Neural cell (in vitro differentiated cells): ENCODE measurements around the gene PNRC2. TPM values are rescaled to one million over a fixed set of nuclear protein-coding genes. Genes with fewer than 3 reads are reported as not detected.
"Not testable (repeated sequence)": the region's sequence is repeated elsewhere in the genome, so short reads cannot be mapped to it uniquely, and the experiment has no call there.

ENCODE experiments used
- H2AFZ ChIP-seq: fragments of 200-600, 300-800 bp; sonication (generic), shearing (Covaris generic); 2 replicates; pipeline ENCODE4 v1.6.0; 2014; ENCODE audit warnings: low read depth, mild to moderate bottlenecking, antibody characterized with exemption, low read length, moderate library complexity
- H3F3A ChIP-seq: fragments of 200-600 bp; shearing (Covaris generic); 2 replicates; pipeline ENCODE4 v1.6.1; 2016; ENCODE audit warnings: mild to moderate bottlenecking, moderate library complexity, mixed read lengths, antibody characterized with exemption, low read length; ENCODE audit not compliant: insufficient read depth, poor library complexity, severe bottlenecking
- H3K27ac ChIP-seq: fragments of 200-600, 300-800 bp; sonication (generic), shearing (Covaris generic); 2 replicates; pipeline ENCODE4 v1.5.1; 2014; ENCODE audit warnings: mild to moderate bottlenecking, low read length, moderate library complexity
- H3K27me3 ChIP-seq: fragments of 300-800, 200-600 bp; sonication (generic), shearing (Covaris generic); 2 replicates; pipeline ENCODE4 v1.6.0; 2014; ENCODE audit warnings: mild to moderate bottlenecking, low read depth, low read length, moderate library complexity; ENCODE audit not compliant: insufficient read depth
- H3K36me3 ChIP-seq: fragments of 300-800, 200-600 bp; sonication (generic), shearing (Covaris generic); 2 replicates; pipeline ENCODE4 v1.5.1; 2014; ENCODE audit warnings: mild to moderate bottlenecking, antibody characterized with exemption, low read length, moderate library complexity; ENCODE audit not compliant: insufficient read depth
- H3K4me2 ChIP-seq: fragments of 300-800, 200-600 bp; sonication (generic), shearing (Covaris generic); 2 replicates; pipeline ENCODE4 v1.6.0; 2014; ENCODE audit warnings: mild to moderate bottlenecking, low read length
- H3K4me3 ChIP-seq: fragments of 300-800, 200-600 bp; sonication (generic), shearing (Covaris generic); 2 replicates; pipeline ENCODE4 v1.5.1; 2014; ENCODE audit warnings: mild to moderate bottlenecking, low read length, moderate library complexity
- H3K79me2 ChIP-seq: fragments of 200-600 bp; shearing (Covaris generic); replicated peaks from 2 replicates; pipeline ENCODE4 v1.6.0; 2014; ENCODE audit warnings: mild to moderate bottlenecking, low read length, moderate library complexity; ENCODE audit not compliant: insufficient read depth
- H3K9ac ChIP-seq: fragments of 300-800, 200-600 bp; sonication (generic), shearing (Covaris generic); 2 replicates; pipeline ENCODE4 v1.6.1; 2016; ENCODE audit warnings: mild to moderate bottlenecking, low read length, mixed read lengths
- H3K9me2 ChIP-seq: fragments of 200-600 bp; shearing (Covaris generic); 2 replicates; pipeline ENCODE4 v1.6.1; 2016; ENCODE audit warnings: mild to moderate bottlenecking, low read length, mixed read lengths; ENCODE audit not compliant: insufficient read depth
- H3K9me3 ChIP-seq: fragments of 200-600, 300-800 bp; sonication (generic), shearing (Covaris generic); 2 replicates; pipeline ENCODE4 v1.6.1; 2016; ENCODE audit warnings: mild to moderate bottlenecking, mixed run types, low read length, moderate library complexity, mixed read lengths
- H4K20me1 ChIP-seq: fragments of 200-600 bp; shearing (Covaris generic); 2 replicates; pipeline ENCODE4 v1.6.1; 2016; ENCODE audit warnings: mild to moderate bottlenecking, mixed run types; ENCODE audit not compliant: insufficient read depth
- EP300 ChIP-seq: fragments of 450-650 bp; conservative IDR thresholded peaks from 2 replicates; pipeline ENCODE4 v1.6.1; 2014; ENCODE audit warnings: antibody characterized with exemption, mild to moderate bottlenecking, moderate library complexity; ENCODE audit not compliant: poor library complexity, severe bottlenecking
- EZH2 ChIP-seq: fragments of 200-600, 300-800 bp; shearing (Covaris generic), sonication (generic); IDR thresholded peaks from 2 replicates; pipeline ENCODE4 v1.6.1; 2014; ENCODE audit warnings: antibody characterized with exemption, low read length, borderline replicate concordance, mild to moderate bottlenecking; ENCODE audit not compliant: insufficient read depth, poor library complexity, severe bottlenecking
- MXI1 ChIP-seq: fragments of 450-650 bp; conservative IDR thresholded peaks from 2 replicates; pipeline ENCODE4 v1.6.1; 2014; ENCODE audit warnings: antibody characterized with exemption, mild to moderate bottlenecking; ENCODE audit not compliant: poor library complexity, severe bottlenecking
- POLR2AphosphoS5 ChIP-seq: IDR thresholded peaks from 2 replicates; pipeline ENCODE4 v1.6.1; 2012
- RAD21 ChIP-seq: fragments of 450-650 bp; conservative IDR thresholded peaks from 2 replicates; pipeline ENCODE4 v1.6.1; 2014; ENCODE audit warnings: antibody characterized with exemption, mild to moderate bottlenecking, moderate library complexity
- SMC3 ChIP-seq: fragments of 450-650 bp; conservative IDR thresholded peaks from 2 replicates; pipeline ENCODE4 v1.6.1; 2014; ENCODE audit warnings: antibody characterized with exemption, mild to moderate bottlenecking, moderate library complexity; ENCODE audit not compliant: poor library complexity
- TAF1 ChIP-seq: IDR thresholded peaks from 2 replicates; pipeline ENCODE4 v1.6.1; 2012; ENCODE audit warnings: low read depth
- polyA plus RNA-seq: library from polyadenylated mRNA; depleted of rRNA; stranded (reverse); fragments of >200 nt; gene quantifications from 2 replicates; pipeline ENCODE4 v1.2.3, GENCODE V29; 2014
- TF ChIP-seq, protein P1 (sequence below): IDR thresholded peaks from 2 replicates; pipeline ENCODE4 v1.6.1; 2012; ENCODE audit warnings: borderline replicate concordance
- TF ChIP-seq, protein P2 (sequence below): fragments of 450-650 bp; IDR thresholded peaks from 2 replicates; pipeline ENCODE4 v1.5.1; 2014; ENCODE audit warnings: antibody characterized with exemption, mild to moderate bottlenecking, moderate library complexity; ENCODE audit not compliant: poor library complexity, severe bottlenecking

Gene PNRC2
- polyA plus RNA-seq, 1 donor from 2014 or later: 97.1 TPM

DNA sequence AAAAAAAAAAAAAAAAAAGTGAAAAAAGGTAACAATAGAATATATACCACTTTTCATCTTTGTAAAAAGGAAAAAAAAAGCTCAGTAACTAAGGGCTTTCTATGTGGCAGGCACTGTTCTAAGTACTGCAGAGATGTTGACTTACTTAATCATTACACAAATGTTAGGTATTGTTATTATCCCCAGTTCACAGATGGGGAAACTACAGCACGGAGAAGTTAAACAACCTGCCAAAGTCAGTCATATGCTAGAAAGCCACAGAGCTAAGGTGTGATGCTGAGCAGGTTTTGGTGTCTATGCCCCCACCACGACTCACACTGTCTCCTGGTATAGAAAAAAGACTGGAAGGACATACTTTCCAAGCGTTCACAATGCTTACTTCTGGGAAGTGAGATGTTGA lies 6.6 kb upstream of the PNRC2 start:
- Histone ChIP-seq H3K9me2 (no peaks in the 10 kb centered on the region), H3K9ac (no peak overlapping the region), H3K4me2 (no peak overlapping the region), H4K20me1 (no peaks in the 10 kb centered on the region), H2AFZ (no peak overlapping the region), H3K36me3 (no peaks in the 10 kb centered on the region), H3K4me3 (no peak overlapping the region), H3K79me2 (no peaks in the 10 kb centered on the region), H3F3A (no peaks in the 10 kb centered on the region), H3K27ac (no peak overlapping the region), H3K9me3 (no peaks in the 10 kb centered on the region), H3K27me3 (no peaks in the 10 kb centered on the region)
- TF ChIP-seq, protein P1, sequence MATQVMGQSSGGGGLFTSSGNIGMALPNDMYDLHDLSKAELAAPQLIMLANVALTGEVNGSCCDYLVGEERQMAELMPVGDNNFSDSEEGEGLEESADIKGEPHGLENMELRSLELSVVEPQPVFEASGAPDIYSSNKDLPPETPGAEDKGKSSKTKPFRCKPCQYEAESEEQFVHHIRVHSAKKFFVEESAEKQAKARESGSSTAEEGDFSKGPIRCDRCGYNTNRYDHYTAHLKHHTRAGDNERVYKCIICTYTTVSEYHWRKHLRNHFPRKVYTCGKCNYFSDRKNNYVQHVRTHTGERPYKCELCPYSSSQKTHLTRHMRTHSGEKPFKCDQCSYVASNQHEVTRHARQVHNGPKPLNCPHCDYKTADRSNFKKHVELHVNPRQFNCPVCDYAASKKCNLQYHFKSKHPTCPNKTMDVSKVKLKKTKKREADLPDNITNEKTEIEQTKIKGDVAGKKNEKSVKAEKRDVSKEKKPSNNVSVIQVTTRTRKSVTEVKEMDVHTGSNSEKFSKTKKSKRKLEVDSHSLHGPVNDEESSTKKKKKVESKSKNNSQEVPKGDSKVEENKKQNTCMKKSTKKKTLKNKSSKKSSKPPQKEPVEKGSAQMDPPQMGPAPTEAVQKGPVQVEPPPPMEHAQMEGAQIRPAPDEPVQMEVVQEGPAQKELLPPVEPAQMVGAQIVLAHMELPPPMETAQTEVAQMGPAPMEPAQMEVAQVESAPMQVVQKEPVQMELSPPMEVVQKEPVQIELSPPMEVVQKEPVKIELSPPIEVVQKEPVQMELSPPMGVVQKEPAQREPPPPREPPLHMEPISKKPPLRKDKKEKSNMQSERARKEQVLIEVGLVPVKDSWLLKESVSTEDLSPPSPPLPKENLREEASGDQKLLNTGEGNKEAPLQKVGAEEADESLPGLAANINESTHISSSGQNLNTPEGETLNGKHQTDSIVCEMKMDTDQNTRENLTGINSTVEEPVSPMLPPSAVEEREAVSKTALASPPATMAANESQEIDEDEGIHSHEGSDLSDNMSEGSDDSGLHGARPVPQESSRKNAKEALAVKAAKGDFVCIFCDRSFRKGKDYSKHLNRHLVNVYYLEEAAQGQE: no peak
- TF ChIP-seq MXI1: no peak
- no peak for TF ChIP-seq EP300
- no peak for TF ChIP-seq TAF1
- no peak for TF ChIP-seq EZH2
- TF ChIP-seq POLR2AphosphoS5: no peak
- TF ChIP-seq SMC3: no peak
- no peak for TF ChIP-seq RAD21
- TF ChIP-seq, protein P2, sequence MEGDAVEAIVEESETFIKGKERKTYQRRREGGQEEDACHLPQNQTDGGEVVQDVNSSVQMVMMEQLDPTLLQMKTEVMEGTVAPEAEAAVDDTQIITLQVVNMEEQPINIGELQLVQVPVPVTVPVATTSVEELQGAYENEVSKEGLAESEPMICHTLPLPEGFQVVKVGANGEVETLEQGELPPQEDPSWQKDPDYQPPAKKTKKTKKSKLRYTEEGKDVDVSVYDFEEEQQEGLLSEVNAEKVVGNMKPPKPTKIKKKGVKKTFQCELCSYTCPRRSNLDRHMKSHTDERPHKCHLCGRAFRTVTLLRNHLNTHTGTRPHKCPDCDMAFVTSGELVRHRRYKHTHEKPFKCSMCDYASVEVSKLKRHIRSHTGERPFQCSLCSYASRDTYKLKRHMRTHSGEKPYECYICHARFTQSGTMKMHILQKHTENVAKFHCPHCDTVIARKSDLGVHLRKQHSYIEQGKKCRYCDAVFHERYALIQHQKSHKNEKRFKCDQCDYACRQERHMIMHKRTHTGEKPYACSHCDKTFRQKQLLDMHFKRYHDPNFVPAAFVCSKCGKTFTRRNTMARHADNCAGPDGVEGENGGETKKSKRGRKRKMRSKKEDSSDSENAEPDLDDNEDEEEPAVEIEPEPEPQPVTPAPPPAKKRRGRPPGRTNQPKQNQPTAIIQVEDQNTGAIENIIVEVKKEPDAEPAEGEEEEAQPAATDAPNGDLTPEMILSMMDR: no peak

DNA sequence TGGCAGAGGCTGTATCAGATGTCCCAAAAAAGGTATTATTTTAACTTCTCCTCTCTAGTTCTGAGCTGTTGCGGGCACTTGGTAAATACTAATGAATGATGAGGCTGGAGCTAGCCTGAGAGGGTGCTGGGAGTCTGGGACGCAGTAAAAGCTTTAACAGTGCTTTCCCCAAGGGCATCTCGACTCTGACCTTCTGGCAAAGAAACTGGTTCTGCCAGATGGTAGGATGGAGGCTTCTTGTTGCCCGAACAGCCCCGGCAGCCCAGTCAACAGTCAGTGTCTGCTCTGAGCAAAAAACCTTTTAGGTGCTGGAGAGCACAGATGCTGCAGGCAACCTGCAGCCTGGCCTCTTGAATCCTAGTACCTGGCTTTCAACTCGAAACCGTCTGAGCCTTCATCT lies 2.5 kb upstream of the PNRC2 start:
- H3K27ac ChIP-seq: no peak overlapping the region
- no peak overlapping the region for H2AFZ ChIP-seq
- H3F3A ChIP-seq: no peaks in the 10 kb centered on the region
- H3K9ac ChIP-seq: no peak overlapping the region
- H3K9me2 ChIP-seq: no peaks in the 10 kb centered on the region
- H3K27me3 ChIP-seq: no peaks in the 10 kb centered on the region
- H3K4me3 ChIP-seq: no peak overlapping the region
- TF ChIP-seq, protein P2: no peak
- TF ChIP-seq EZH2 (no peak), TAF1 (no peak), POLR2AphosphoS5 (no peak), RAD21 (no peak), MXI1 (no peak), EP300 (no peak), SMC3 (no peak)
- TF ChIP-seq, protein P1: no peak
- no peaks in the 10 kb centered on the region for H4K20me1 ChIP-seq
- H3K79me2 ChIP-seq: peaks cover 21% of the 10 kb centered on the region
- H3K9me3 ChIP-seq: no peaks in the 10 kb centered on the region
- H3K4me2 ChIP-seq: no peak overlapping the region
- H3K36me3 ChIP-seq: no peaks in the 10 kb centered on the region

DNA sequence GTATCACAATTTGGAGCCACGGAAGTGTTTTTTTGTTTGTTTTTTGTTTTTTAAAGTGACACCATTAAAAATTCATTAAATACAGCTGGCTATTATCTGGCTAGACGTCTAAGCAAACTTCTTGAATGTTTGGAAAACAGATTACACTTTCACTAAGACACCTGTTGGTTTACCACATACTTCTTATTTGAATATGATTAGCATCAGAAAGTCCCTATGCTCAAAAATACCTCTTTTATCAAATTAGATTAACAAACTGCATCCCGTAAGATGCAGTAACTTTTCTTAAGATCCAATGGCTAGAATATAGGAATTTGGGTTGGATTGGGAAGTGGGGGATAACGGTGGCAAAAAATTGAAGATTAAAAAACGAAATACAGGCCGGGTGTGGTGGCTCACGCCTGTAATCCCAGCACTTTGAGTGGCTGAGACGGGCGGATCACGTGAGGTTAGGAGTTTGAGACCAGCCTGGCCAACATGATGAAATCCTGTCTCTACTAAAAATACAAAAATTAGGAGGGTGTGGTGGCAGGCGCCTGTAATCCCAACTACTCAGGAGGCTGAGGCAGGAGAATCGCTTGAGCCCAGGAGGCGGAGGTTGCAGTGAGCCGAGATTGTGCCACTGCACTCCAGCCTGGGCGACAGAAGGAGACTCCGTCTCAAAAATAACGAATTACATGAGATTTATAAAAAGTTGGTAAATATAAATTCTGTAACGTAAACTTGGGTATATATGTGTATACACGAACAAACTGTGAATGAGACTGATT lies 1.4 kb upstream of the PNRC2 start:
- H2AFZ ChIP-seq, H3K36me3 ChIP-seq, H3F3A ChIP-seq, H3K9me2 ChIP-seq, H3K27me3 ChIP-seq, H3K9me3 ChIP-seq, H3K27ac ChIP-seq, H3K9ac ChIP-seq, H4K20me1 ChIP-seq: not testable (repeated sequence)
- Histone ChIP-seq H3K4me2 (peak overlapping the region; percentile 84), H3K79me2 (peaks cover 21% of the 10 kb centered on the region), H3K4me3 (peak overlapping the region; percentile 94)
